Esophagus squamous epithelium (tissue), 4 donors: ENCODE results near the gene MFN2.

Experiments used
- POLR2A ChIP-seq, 4 donors: fragments of 450-650 bp; IDR thresholded peaks; one replicate each; pipeline ENCODE4 v1.6.1; 2017; ENCODE audit warnings: antibody characterized with exemption in 4 of 4, mild to moderate bottlenecking in 4 of 4, moderate library complexity in 3 of 4
- TF ChIP-seq, protein P1 (sequence below), 6 experiments: fragments of 450-650 bp in 4 of 6; fragments of 200-600 bp in 2 of 6; sonication (generic) in 2 of 6; IDR thresholded peaks; one replicate each; pipeline ENCODE4 v1.5.1; 2016 to 2019; ENCODE audit warnings: antibody characterized with exemption in 6 of 6, mild to moderate bottlenecking in 4 of 6, moderate library complexity in 4 of 6

GRCh38 chr1:11963622-11964021 is 16.6 kb upstream of the MFN2 start:
- TF ChIP-seq, protein P1, sequence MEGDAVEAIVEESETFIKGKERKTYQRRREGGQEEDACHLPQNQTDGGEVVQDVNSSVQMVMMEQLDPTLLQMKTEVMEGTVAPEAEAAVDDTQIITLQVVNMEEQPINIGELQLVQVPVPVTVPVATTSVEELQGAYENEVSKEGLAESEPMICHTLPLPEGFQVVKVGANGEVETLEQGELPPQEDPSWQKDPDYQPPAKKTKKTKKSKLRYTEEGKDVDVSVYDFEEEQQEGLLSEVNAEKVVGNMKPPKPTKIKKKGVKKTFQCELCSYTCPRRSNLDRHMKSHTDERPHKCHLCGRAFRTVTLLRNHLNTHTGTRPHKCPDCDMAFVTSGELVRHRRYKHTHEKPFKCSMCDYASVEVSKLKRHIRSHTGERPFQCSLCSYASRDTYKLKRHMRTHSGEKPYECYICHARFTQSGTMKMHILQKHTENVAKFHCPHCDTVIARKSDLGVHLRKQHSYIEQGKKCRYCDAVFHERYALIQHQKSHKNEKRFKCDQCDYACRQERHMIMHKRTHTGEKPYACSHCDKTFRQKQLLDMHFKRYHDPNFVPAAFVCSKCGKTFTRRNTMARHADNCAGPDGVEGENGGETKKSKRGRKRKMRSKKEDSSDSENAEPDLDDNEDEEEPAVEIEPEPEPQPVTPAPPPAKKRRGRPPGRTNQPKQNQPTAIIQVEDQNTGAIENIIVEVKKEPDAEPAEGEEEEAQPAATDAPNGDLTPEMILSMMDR (IDR thresholded peaks at IDR 0.05) = no peak
- TF ChIP-seq POLR2A (IDR thresholded peaks at IDR 0.05) = no peak
